ENCODE measurements around the gene ACAA1. TPM values are rescaled to one million over a fixed set of nuclear protein-coding genes. Genes with fewer than 3 reads are reported as not detected.

ACAA1 gene
- total RNA-seq, 1 experiment from 2014 or later: 44.3 TPM

GRCh38 chr3:38090453-38090852 is 46.5 kb downstream of the ACAA1 start:
- no peaks in the 10 kb centered on the region for H3K79me2 ChIP-seq (ENCODE audit: insufficient read depth, low read length)
- H3K27me3 ChIP-seq (ENCODE audit: insufficient read depth, low read length): no peaks in the 10 kb centered on the region
- H3T11ph ChIP-seq (ENCODE audit: low read length): no peak overlapping the region
- DNase-seq: no peak
- Mint-ChIP-seq H3K9me3 (no peaks in the 10 kb centered on the region; a peak in 1 of 5 replicates), H3K27ac (no peak overlapping the region), H3K4me3 (no peak overlapping the region), H3K4me1 (no peaks in the 10 kb centered on the region), H3K36me3 (ENCODE audit: insufficient read depth in 1 of 3, low read depth in 3 of 3) (no peaks in the 10 kb centered on the region), H3K27me3 (ENCODE audit: low read depth) (peaks cover 3% of the 10 kb centered on the region; the same call in 1 of the 2 replicates)
- no peak overlapping the region for H4K8ac ChIP-seq (replicated peaks; ENCODE audit: insufficient read length, low read depth, low read length)
- no CpG with 5 or more reads among the region's 3 CpGs for WGBS (ENCODE audit: extremely low coverage, insufficient read length, low lambda C conversion rate)
- no peak overlapping the region for H4K91ac ChIP-seq (ENCODE audit: insufficient read length, low read depth, low read length)
- no peak for TF ChIP-seq CTCF (conservative IDR thresholded peaks at IDR 0.05)
- H3K9ac ChIP-seq (ENCODE audit: extremely low read depth, insufficient read length, low read length): no peak overlapping the region
- H2AK5ac ChIP-seq (ENCODE audit: insufficient read length, low read length): no peak overlapping the region
- no peak overlapping the region for H3K14ac ChIP-seq (ENCODE audit: insufficient read depth, low read length)
- H3K4ac ChIP-seq (ENCODE audit: low read depth, low read length): no peak overlapping the region
- H3K56ac ChIP-seq (ENCODE audit: insufficient read length, low read depth, low read length): no peak overlapping the region
- H3K18ac ChIP-seq (ENCODE audit: insufficient read length, low read depth, low read length): no peak overlapping the region
- no peak overlapping the region for H3K4me2 ChIP-seq (ENCODE audit: insufficient read depth, insufficient read length, low read length)
- H4K5ac ChIP-seq (ENCODE audit: insufficient read length, low read depth, low read length): no peak overlapping the region
- no peak overlapping the region for H2BK120ac ChIP-seq (ENCODE audit: low read depth, low read length, poor library complexity, severe bottlenecking)
- no peaks in the 10 kb centered on the region for H3K23me2 ChIP-seq (ENCODE audit: insufficient read length, low read depth, low read length, poor library complexity, severe bottlenecking)
- H4K20me1 ChIP-seq (ENCODE audit: control insufficient read depth, insufficient read depth, insufficient read length): no peaks in the 10 kb centered on the region
- no peak overlapping the region for H3K27ac ChIP-seq (ENCODE audit: insufficient read length, low read depth, low read length)
- H3K9me3 ChIP-seq (ENCODE audit: control insufficient read depth, low read depth, low read length): no peaks in the 10 kb centered on the region
- no peak overlapping the region for H2BK5ac ChIP-seq (ENCODE audit: insufficient read length, low read length)
- no peaks in the 10 kb centered on the region for H3K4me1 ChIP-seq (ENCODE audit: insufficient read depth, low read length)
- H2AFZ ChIP-seq (ENCODE audit: low read length): no peak overlapping the region
- H2BK15ac ChIP-seq (ENCODE audit: low read depth, low read length): no peak overlapping the region
- H3K79me1 ChIP-seq (ENCODE audit: insufficient read depth, low read depth, low read length, poor library complexity, severe bottlenecking): no peaks in the 10 kb centered on the region
- H2BK12ac ChIP-seq (ENCODE audit: insufficient read length, low read depth, low read length): no peak overlapping the region
- H2BK20ac ChIP-seq (ENCODE audit: low read depth, low read length, poor library complexity, severe bottlenecking): no peak overlapping the region
- H3K23ac ChIP-seq (ENCODE audit: insufficient read length, low read depth, low read length): no peak overlapping the region
